T-cell (primary cell): ENCODE results near the gene CPSF4L. TPM values are rescaled to one million over a fixed set of nuclear protein-coding genes. Genes with fewer than 3 reads are reported as not detected.

Experiments used
- ATAC-seq, 4 experiments: fragments of 200-7000 bp in 3 of 4; fragments of 150-1000 bp in 1 of 4; cut with Tn5 transposase; replicated peaks in 1 of 4; 1 replicate in 3 of 4; 2 replicates in 1 of 4; pipeline ENCODE4 v1.10.0; 2021; ENCODE audit warnings: moderate library complexity in 3 of 4, mild to moderate bottlenecking in 2 of 4, moderate number of reproducible peaks in 1 of 4
- CTCF ChIA-PET, 2 donors: fragments of 300-600 bp; sonication (Branson Sonifier 250); formaldehyde crosslinking; loops; one replicate each; lab custom pipeline; 2022; ENCODE audit warnings: antibody characterized with exemption in 2 of 2; lab: Charles Lee
- POLR2A ChIA-PET, 2 donors: fragments of 300-600 bp; sonication (Branson Sonifier 250); formaldehyde crosslinking; loops; one replicate each; lab custom pipeline; 2022; ENCODE audit warnings: antibody characterized with exemption in 2 of 2; lab: Charles Lee
- DNase-seq, 35 experiments: peaks; one replicate each; pipeline versions ENCODE4 v3.0.0 to v3.0.0-alpha.2; 2013 to 2023
- H3K27ac ChIP-seq: one replicate; pipeline ENCODE4 v1.5.1; 2013; ENCODE audit warnings: low read length
- H3K27me3 ChIP-seq, 2 experiments: replicated peaks in 1 of 2; 1 replicate in 1 of 2; 2 replicates in 1 of 2; pipeline versions ENCODE4 v1.6.1 to v1.7.0; 2013; ENCODE audit warnings: low read length in 1 of 2, mixed read lengths in 1 of 2; ENCODE audit not compliant: control insufficient read depth in 2 of 2, insufficient read depth in 2 of 2; ENCODE audit errors: extremely low read depth in 1 of 2
- H3K36me3 ChIP-seq, 2 donors: 1 replicate in 1 of 2; 2 replicates in 1 of 2; pipeline versions ENCODE4 v1.6.1 to v1.7.0; 2013; ENCODE audit warnings: low read length in 1 of 2; ENCODE audit not compliant: control insufficient read depth in 2 of 2, insufficient read depth in 1 of 2; ENCODE audit errors: extremely low read depth in 1 of 2
- H3K4me1 ChIP-seq, 2 experiments: 1 replicate in 1 of 2; 2 replicates in 1 of 2; pipeline versions ENCODE4 v1.6.1 to v1.7.0; 2013; ENCODE audit warnings: low read length in 2 of 2, mixed read lengths in 1 of 2; ENCODE audit not compliant: insufficient read depth in 2 of 2, control insufficient read depth in 1 of 2; ENCODE audit errors: extremely low read depth in 1 of 2
- H3K4me3 ChIP-seq, 2 donors: 1 replicate in 1 of 2; 2 replicates in 1 of 2; pipeline versions ENCODE4 v1.5.1 to v1.7.0; 2013; ENCODE audit warnings: mild to moderate bottlenecking in 2 of 2, low read length in 1 of 2, moderate library complexity in 1 of 2; ENCODE audit not compliant: control insufficient read depth in 1 of 2; ENCODE audit errors: extremely low read depth in 1 of 2
- H3K9me3 ChIP-seq: 2 replicates; pipeline ENCODE4 v1.7.0; 2013
- H3K27ac Mint-ChIP-seq, 2 donors: one replicate each; pipeline ENCODE4 v1.8.0; 2020 to 2021; ENCODE audit warnings: mild to moderate bottlenecking in 2 of 2, mixed read lengths in 2 of 2
- H3K27me3 Mint-ChIP-seq, 2 donors: one replicate each; pipeline ENCODE4 v1.8.0; 2021 to 2022; ENCODE audit warnings: mixed read lengths in 2 of 2
- H3K36me3 Mint-ChIP-seq: one replicate; pipeline ENCODE4 v1.8.0; 2021; ENCODE audit warnings: mixed read lengths
- H3K4me1 Mint-ChIP-seq, 3 donors: one replicate each; pipeline ENCODE4 v1.8.0; 2020 to 2022; ENCODE audit warnings: mixed read lengths in 3 of 3, mild to moderate bottlenecking in 1 of 3
- H3K4me3 Mint-ChIP-seq, 3 donors: one replicate each; pipeline ENCODE4 v1.8.0; 2020 to 2022; ENCODE audit warnings: mild to moderate bottlenecking in 3 of 3, mixed read lengths in 3 of 3, moderate library complexity in 3 of 3
- H3K9me3 Mint-ChIP-seq, 3 donors: one replicate each; pipeline ENCODE4 v1.8.0; 2020 to 2022; ENCODE audit warnings: mixed read lengths in 3 of 3
- WGBS: methylation state at CpG from one replicate; pipeline ENCODE4 v1.1.5; 2013; ENCODE audit warnings: missing lambda C conversion rate; ENCODE audit not compliant: insufficient coverage; 5-methylcytosine and 5-hydroxymethylcytosine counted together
- total RNA-seq, 35 experiments: library from RNA in 6 of 35; stranded (reverse) in 6 of 35; fragments of 120-200 nt in 1 of 35; gene quantifications; one replicate each; pipeline versions ENCODE4 v1.2.1 to v1.2.4 and lab custom pipeline; 2013 to 2026

The CPSF4L gene
- total RNA-seq, 5 donors from 2014 or later (not counting 1 experiment from before 2014, with no cell fraction given), result not detected

GRCh38 chr17:73272906-73273218 is 11.2 kb upstream of the CPSF4L start:
- H3K4me1 Mint-ChIP-seq, result no peaks in the 10 kb centered on the region
- Histone ChIP-seq H3K27me3 (peaks cover 0 to 6% of the 10 kb centered on the region in 2 experiments), H3K27ac (no peak overlapping the region), H3K36me3 (no peaks in the 10 kb centered on the region), H3K4me3 (no peak overlapping the region), H3K9me3 (no peaks in the 10 kb centered on the region), H3K4me1 (no peaks in the 10 kb centered on the region)
- POLR2A ChIA-PET, result no interaction called here
- WGBS, result no CpG with 5 or more reads among the region's 8 CpGs
- no peak for DNase-seq
- no peak overlapping the region for H3K27ac Mint-ChIP-seq
- H3K9me3 Mint-ChIP-seq, result no peaks in the 10 kb centered on the region
- peaks cover 0 to 3% of the 10 kb centered on the region in 2 donors for H3K27me3 Mint-ChIP-seq
- CTCF ChIA-PET, result no interaction called here
- H3K36me3 Mint-ChIP-seq, result no peaks in the 10 kb centered on the region
- ATAC-seq, result no peak
- no peak overlapping the region for H3K4me3 Mint-ChIP-seq

GRCh38 chr17:73271072-73271471 is 9.4 kb upstream of the CPSF4L start:
- Mint-ChIP-seq H3K36me3 (no peaks in the 10 kb centered on the region), H3K4me1 (no peaks in the 10 kb centered on the region), H3K9me3 (no peaks in the 10 kb centered on the region), H3K27me3 (peaks cover 0 to 3% of the 10 kb centered on the region in 2 donors), H3K4me3 (no peak overlapping the region), H3K27ac (no peak overlapping the region)
- POLR2A ChIA-PET, result no interaction called here
- DNase-seq (peak in 1 of 35 experiments; percentile 8), ATAC-seq (no peak)
- WGBS, result 89% methylated on average over 4 of the region's 9 CpGs
- Histone ChIP-seq H3K4me1 (no peaks in the 10 kb centered on the region), H3K27me3 (peaks cover 0 to 2% of the 10 kb centered on the region in 2 experiments), H3K36me3 (no peaks in the 10 kb centered on the region), H3K27ac (no peak overlapping the region), H3K4me3 (no peak overlapping the region), H3K9me3 (no peaks in the 10 kb centered on the region)
- CTCF ChIA-PET, result no interaction called here

- WGBS, result no CpG with 5 or more reads among the region's 1 CpG
- no peaks in the 10 kb centered on the region for H3K4me1 Mint-ChIP-seq
- H3K9me3 Mint-ChIP-seq, result no peaks in the 10 kb centered on the region
- Histone ChIP-seq H3K4me3 (no peak overlapping the region), H3K36me3 (no peaks in the 10 kb centered on the region), H3K9me3 (no peaks in the 10 kb centered on the region), H3K4me1 (no peaks in the 10 kb centered on the region), H3K27me3 (peaks cover 0 to 2% of the 10 kb centered on the region in 2 experiments), H3K27ac (no peak overlapping the region)
- no peak for ATAC-seq
- ChIA-PET POLR2A (no interaction called here), CTCF (no interaction called here)
- H3K27ac Mint-ChIP-seq, result no peak overlapping the region
- H3K36me3 Mint-ChIP-seq, result no peaks in the 10 kb centered on the region
- no peak overlapping the region for H3K4me3 Mint-ChIP-seq
- no peak for DNase-seq
- peaks cover 0 to 1% of the 10 kb centered on the region in 2 donors for H3K27me3 Mint-ChIP-seq
Observed at GRCh38 chr17:73269791-73270190, 8.1 kb upstream of the CPSF4L start.

- H3K4me3 ChIP-seq, result no peak overlapping the region
- CTCF ChIA-PET, result no interaction called here
Observed at GRCh38 chr17:73269329-73269615, 7.6 kb upstream of the CPSF4L start.

GRCh38 chr17:73268582-73269328 is 7.1 kb upstream of the CPSF4L start:
- Histone ChIP-seq H3K27ac (no peak overlapping the region), H3K4me1 (no peaks in the 10 kb centered on the region), H3K27me3 (no peaks in the 10 kb centered on the region), H3K9me3 (no peaks in the 10 kb centered on the region), H3K4me3 (no peak overlapping the region), H3K36me3 (no peaks in the 10 kb centered on the region)
- no peaks in the 10 kb centered on the region for H3K4me1 Mint-ChIP-seq
- 64% methylated on average over 5 of the region's 9 CpGs for WGBS
- CTCF ChIA-PET, result no interaction called here
- H3K36me3 Mint-ChIP-seq, result no peaks in the 10 kb centered on the region
- POLR2A ChIA-PET, result no interaction called here
- DNase-seq (no peak), ATAC-seq (peak in 1 of 4 experiments; percentile 20)
- no peaks in the 10 kb centered on the region for H3K9me3 Mint-ChIP-seq
- H3K27ac Mint-ChIP-seq, result no peak overlapping the region
- H3K4me3 Mint-ChIP-seq, result no peak overlapping the region
- H3K27me3 Mint-ChIP-seq, result no peaks in the 10 kb centered on the region

More at GRCh38 chr17:73269329-73269615, 7.6 kb upstream of the CPSF4L start:
- H3K27me3 Mint-ChIP-seq, result no peaks in the 10 kb centered on the region
- Histone ChIP-seq H3K27ac (no peak overlapping the region), H3K4me1 (no peaks in the 10 kb centered on the region), H3K36me3 (no peaks in the 10 kb centered on the region), H3K9me3 (no peaks in the 10 kb centered on the region), H3K27me3 (no peaks in the 10 kb centered on the region)
- no peaks in the 10 kb centered on the region for H3K9me3 Mint-ChIP-seq
- no peaks in the 10 kb centered on the region for H3K36me3 Mint-ChIP-seq
- H3K4me3 Mint-ChIP-seq, result no peak overlapping the region
- H3K27ac Mint-ChIP-seq, result no peak overlapping the region
- ATAC-seq, result no peak
- no peaks in the 10 kb centered on the region for H3K4me1 Mint-ChIP-seq
- POLR2A ChIA-PET, result no interaction called here
- no peak for DNase-seq

GRCh38 chr17:73267648-73268537 is 6.2 kb upstream of the CPSF4L start:
- no peak for ATAC-seq
- H3K4me1 ChIP-seq, result no peaks in the 10 kb centered on the region
- H3K27ac ChIP-seq, result no peak overlapping the region
- Mint-ChIP-seq H3K4me3 (no peak overlapping the region), H3K4me1 (no peaks in the 10 kb centered on the region), H3K27ac (no peak overlapping the region), H3K27me3 (peaks cover 0 to 4% of the 10 kb centered on the region in 2 donors), H3K36me3 (no peaks in the 10 kb centered on the region), H3K9me3 (no peaks in the 10 kb centered on the region)
- 57% methylated on average over 7 of the region's 11 CpGs for WGBS
- ChIA-PET CTCF (no interaction called here), POLR2A (no interaction called here)
- no peaks in the 10 kb centered on the region for H3K36me3 ChIP-seq
- no peaks in the 10 kb centered on the region for H3K27me3 ChIP-seq
- H3K4me3 ChIP-seq, result no peak overlapping the region
- H3K9me3 ChIP-seq, result no peaks in the 10 kb centered on the region
- no peak for DNase-seq
